ENCODE results near the gene GPR155.

GPR155 gene

GRCh38 chr2:174486563-174487107 is at the start of gene GPR155:
Gene GPR155 (minus strand): TSS chr2:174487029. CDS start chr2:174481956, 5,073 bp downstream.
- peak; percentile 66 for DNase-seq

GRCh38 chr2:174535757-174536703 is 49.2 kb upstream of the GPR155 start:
- no peak for DNase-seq

- DNase-seq = no peak
Observed at GRCh38 chr2:174535083-174535482, 48.3 kb upstream of the GPR155 start.

- no peak for DNase-seq
Observed at GRCh38 chr2:174529916-174530315, 43.1 kb upstream of the GPR155 start.

- DNase-seq = no peak
Observed at GRCh38 chr2:174527959-174528358, 41.1 kb upstream of the GPR155 start.

GRCh38 chr2:174527101-174527721 is 40.4 kb upstream of the GPR155 start:
- DNase-seq = no peak

- no peak for DNase-seq
Observed at GRCh38 chr2:174524527-174524926, 37.7 kb upstream of the GPR155 start.

GRCh38 chr2:174522553-174522952 is 35.7 kb upstream of the GPR155 start:
- no peak for DNase-seq

- DNase-seq = no peak
Observed at GRCh38 chr2:174518395-174518794, 31.6 kb upstream of the GPR155 start.

- no peak for DNase-seq
Observed at GRCh38 chr2:174516501-174517378, 29.9 kb upstream of the GPR155 start.

- DNase-seq = no peak
Observed at GRCh38 chr2:174512345-174512744, 25.5 kb upstream of the GPR155 start.

GRCh38 chr2:174511580-174512260 is 24.9 kb upstream of the GPR155 start:
- DNase-seq = no peak

- no peak for DNase-seq
Observed at GRCh38 chr2:174510583-174511189, 23.9 kb upstream of the GPR155 start.

- no peak for DNase-seq
Observed at GRCh38 chr2:174503161-174503809, 16.5 kb upstream of the GPR155 start.

GRCh38 chr2:174499371-174499770 is 12.5 kb upstream of the GPR155 start:
- DNase-seq = no peak

GRCh38 chr2:174495365-174496012 is 8.7 kb upstream of the GPR155 start:
- no peak for DNase-seq

- peak; percentile 16 for DNase-seq
Observed at GRCh38 chr2:174493549-174494331, 6.9 kb upstream of the GPR155 start.

- DNase-seq = peak; percentile 72
Observed at GRCh38 chr2:174492963-174493431, 6.2 kb upstream of the GPR155 start.

- DNase-seq = no peak
Observed at GRCh38 chr2:174491947-174492346, 5.1 kb upstream of the GPR155 start.

- no peak for DNase-seq
Observed at GRCh38 chr2:174490051-174490450, 3.2 kb upstream of the GPR155 start.

All from stimulated activated CD4-positive, alpha-beta T cell treated with anti-CD3 and anti-CD28 coated beads, Interleukin-15, amount 100 ng/mL, for 24 hours (primary cell).